Measurements from ENCODE around the gene BLTP3B. TPM values are rescaled to one million over a fixed set of nuclear protein-coding genes. Genes with fewer than 3 reads are reported as not detected.

Gene BLTP3B
- total RNA-seq, 4 donors from 2014 or later, result 29.5 to 34.5 (median 33.9) TPM

DNA sequence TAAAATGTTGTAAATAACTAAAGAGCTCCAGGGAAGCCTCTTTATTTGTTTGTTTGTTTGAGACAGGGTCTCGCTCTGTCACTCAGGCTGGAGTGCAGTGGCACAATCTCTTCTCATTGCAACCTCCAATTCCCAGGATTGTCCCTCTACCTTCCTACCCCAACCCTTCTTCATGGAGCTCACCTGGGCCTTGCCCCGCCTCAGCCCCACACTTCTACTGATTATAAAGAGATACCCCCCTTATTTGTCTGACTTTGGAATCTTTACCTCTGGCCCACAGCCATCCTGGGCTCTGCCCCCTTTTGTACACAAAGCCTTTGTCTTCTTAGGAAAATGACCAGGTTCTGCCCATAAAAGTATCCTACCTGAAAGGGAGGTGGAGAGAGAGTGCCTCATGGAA, 9.1 kb upstream of the BLTP3B start:
- TF ChIP-seq, protein P1, sequence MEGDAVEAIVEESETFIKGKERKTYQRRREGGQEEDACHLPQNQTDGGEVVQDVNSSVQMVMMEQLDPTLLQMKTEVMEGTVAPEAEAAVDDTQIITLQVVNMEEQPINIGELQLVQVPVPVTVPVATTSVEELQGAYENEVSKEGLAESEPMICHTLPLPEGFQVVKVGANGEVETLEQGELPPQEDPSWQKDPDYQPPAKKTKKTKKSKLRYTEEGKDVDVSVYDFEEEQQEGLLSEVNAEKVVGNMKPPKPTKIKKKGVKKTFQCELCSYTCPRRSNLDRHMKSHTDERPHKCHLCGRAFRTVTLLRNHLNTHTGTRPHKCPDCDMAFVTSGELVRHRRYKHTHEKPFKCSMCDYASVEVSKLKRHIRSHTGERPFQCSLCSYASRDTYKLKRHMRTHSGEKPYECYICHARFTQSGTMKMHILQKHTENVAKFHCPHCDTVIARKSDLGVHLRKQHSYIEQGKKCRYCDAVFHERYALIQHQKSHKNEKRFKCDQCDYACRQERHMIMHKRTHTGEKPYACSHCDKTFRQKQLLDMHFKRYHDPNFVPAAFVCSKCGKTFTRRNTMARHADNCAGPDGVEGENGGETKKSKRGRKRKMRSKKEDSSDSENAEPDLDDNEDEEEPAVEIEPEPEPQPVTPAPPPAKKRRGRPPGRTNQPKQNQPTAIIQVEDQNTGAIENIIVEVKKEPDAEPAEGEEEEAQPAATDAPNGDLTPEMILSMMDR (IDR thresholded peaks at IDR 0.05), result no peak
- ATAC-seq (ENCODE audit: low FRiP score), result no peak
- no peak for DNase-seq (ENCODE audit: low spot score)

DNA sequence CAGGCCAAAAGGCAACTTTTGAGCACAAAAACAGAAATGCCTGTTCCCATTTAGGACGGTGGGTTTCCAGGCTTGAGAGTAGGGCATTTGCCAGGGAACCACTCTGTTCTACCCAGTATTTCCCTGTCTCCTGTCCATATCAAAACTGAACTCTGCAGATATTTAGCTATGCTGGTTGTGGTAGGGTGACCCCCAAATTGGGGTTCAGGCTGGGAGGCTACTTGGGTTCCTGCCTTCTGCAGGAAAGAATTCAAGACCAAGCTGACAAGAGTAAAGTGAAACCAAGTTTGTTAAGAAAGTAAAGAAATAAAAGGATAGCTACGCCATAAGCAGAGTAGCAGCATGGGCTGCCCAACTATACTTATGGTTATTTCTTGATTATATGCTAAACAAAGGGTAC, 3.6 kb upstream of the BLTP3B start:
- DNase-seq (ENCODE audit: low spot score), result no peak
- TF ChIP-seq, protein P1 (IDR thresholded peaks at IDR 0.05), result no peak
- ATAC-seq (ENCODE audit: low FRiP score), result no peak

DNA sequence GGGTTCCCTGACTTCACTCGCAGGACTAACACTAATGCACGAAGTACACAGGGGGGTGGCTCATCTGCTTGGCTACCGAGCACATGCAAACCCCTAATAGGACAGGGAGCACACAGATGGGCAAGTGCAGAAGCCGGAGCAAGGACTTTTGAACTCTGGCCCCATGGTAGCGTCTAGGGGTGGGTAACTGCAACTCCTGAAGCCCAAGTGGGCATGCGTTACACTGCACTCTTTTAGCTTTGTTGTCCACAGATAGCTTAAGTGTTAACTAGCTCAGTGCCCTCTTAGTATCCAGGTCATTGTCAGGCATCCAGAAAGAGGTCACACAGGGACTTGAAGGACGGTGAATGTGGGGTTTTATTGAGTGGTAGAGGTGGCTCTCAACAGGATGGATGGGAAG, 3.0 kb upstream of the BLTP3B start:
- DNase-seq (ENCODE audit: low spot score) (no peak), ATAC-seq (ENCODE audit: low FRiP score) (no peak)
- TF ChIP-seq, protein P1 (IDR thresholded peaks at IDR 0.05), result no peak

DNA sequence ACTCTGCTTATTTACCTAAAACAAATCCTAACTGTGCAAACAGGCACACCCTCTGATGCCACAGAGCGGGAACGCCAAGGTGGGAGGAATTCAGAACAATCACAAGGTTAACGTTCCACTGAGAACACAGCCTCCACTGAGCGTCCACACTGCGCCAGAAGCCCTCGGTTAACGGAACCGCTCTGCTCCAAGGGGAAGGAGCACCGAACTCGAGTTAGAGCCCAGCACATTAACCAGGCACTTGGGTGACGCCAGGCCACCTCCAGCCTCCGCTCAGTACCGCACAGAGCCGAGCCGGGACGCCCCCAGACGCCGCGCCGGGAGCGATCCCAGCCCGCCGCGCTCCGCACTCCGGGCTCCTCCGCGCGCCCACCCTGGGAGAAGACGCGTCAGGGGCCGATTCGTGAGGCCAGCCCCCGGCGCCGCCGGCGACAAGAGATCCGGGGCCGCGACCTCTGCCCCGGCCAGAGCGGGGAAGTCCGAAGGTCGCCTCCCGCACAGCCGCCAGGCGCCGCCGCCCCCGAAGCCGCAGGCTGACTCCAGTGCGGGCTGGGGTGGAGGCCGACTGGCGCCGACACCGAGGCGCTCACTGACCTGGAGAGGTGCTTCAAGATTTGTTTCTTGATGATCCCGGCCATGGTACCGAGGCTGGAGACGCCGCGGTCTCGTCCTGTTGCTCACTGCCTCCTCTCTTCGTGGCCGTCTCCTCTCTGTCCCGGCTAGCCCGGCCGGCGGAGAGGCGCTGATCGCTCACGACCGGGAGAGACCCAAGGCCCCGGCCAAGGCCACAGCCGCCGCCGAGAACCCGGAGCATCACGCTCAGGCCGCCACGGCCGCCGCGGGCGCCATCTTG, 450 bp downstream of the BLTP3B start:
- TF ChIP-seq, protein P1 (IDR thresholded peaks at IDR 0.05), result no peak
- ATAC-seq (ENCODE audit: low FRiP score) (peak; percentile 52), DNase-seq (ENCODE audit: low spot score) (no peak)

DNA sequence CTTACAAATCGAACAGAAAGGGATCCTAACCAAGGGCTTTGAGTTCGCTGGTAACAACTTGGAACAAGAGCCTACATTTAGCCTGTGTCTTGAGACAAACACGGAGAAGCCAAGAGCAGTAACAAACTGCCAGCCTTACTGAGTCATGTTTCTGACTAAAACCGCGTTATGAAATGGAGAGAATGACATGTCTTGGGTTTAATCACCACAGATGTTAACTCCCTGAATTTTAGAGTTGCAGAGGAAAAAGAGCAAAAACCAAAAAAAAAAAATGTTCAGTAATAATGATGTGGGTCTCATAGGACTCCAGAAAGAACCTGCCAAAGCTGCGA, 1.0 kb downstream of the BLTP3B start:
- ATAC-seq (ENCODE audit: low FRiP score), result peak; percentile 87
- TF ChIP-seq, protein P1 (IDR thresholded peaks at IDR 0.05), result no peak
- DNase-seq (ENCODE audit: low spot score), result no peak

DNA sequence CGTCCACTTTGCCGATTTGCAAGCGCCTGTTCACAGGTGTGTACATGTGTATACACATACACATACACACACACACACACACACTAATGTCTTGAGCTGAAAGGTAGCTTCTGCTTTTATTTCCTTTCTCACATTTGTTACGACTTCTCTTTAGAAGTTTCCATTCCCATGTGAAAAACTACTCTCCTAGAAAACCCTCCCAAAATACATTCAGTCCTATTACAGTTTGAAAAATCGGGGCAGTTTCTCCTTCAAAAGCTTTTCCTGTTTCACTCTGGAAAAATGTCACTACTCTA, 3.9 kb downstream of the BLTP3B start:
- TF ChIP-seq, protein P1 (IDR thresholded peaks at IDR 0.05), result no peak
- ATAC-seq (ENCODE audit: low FRiP score), result no peak
- no peak for DNase-seq (ENCODE audit: low spot score)

DNA sequence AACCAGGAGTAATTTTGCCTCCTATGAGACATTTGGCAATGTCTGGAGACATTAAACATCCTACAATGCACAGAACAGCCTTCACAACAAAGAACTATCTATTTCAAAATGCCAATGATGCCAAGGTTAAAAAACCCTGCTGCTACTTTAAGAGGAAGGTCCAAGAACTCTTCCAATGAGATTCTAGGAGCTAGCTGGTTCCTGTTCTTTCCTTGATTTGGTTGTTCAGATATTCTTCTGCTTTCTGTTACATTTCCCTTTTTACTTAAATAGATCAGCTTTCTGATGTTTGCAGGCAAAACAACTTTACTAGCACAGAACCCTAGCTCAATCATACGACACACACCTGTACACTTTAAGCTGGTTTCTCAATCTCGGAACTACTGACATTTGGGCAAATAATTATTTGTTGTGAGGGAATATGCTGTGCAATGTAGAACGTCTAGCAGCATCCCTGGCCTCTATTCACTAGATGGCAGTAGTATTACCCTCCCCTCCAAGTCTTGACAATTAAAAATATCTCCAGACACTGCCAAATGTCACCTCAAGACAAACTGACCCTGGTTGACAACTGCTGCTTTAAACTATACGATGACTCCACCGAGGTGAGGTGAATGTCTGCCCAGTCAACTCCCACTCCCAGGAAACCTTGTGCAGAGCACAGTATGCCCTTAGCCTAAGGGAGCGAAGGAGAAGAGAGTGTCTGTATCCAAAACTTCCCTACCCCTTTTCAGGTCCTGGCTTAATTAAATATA, 4.4 kb downstream of the BLTP3B start:
- no peak for ATAC-seq (ENCODE audit: low FRiP score)
- no peak for DNase-seq (ENCODE audit: low spot score)
- TF ChIP-seq, protein P1 (IDR thresholded peaks at IDR 0.05), result no peak

All from omental fat pad (tissue), 4 donors.